ENCODE results near the gene UTP25. TPM values are rescaled to one million over a fixed set of nuclear protein-coding genes. Genes with fewer than 3 reads are reported as not detected.
"Not testable (repeated sequence)": the region's sequence is repeated elsewhere in the genome, so short reads cannot be mapped to it uniquely, and the experiment has no call there.

The UTP25 gene
- total RNA-seq, 1 experiment from 2014 or later: 6.9 TPM

GRCh38 chr1:209889077-209889418 is 61.3 kb downstream of the UTP25 start:
- Histone ChIP-seq H3K27me3 (replicated peaks) (no peaks in the 10 kb centered on the region), H3K36me3 (no peaks in the 10 kb centered on the region), H3K4me1 (replicated peaks) (peaks cover 29% of the 10 kb centered on the region), H3K4me3 (no peak overlapping the region), H3K9me3 (replicated peaks) (no peaks in the 10 kb centered on the region), H3K27ac (no peak overlapping the region)
- peak in 1 of 2 experiments; percentile 27 for DNase-seq (ENCODE audit: low read depth in 1 of 2, low spot score in 2 of 2)

GRCh38 chr1:209890641-209891330 is 63.0 kb downstream of the UTP25 start:
- peak; percentile 0 to 9 for DNase-seq (ENCODE audit: low read depth in 1 of 2, low spot score in 2 of 2)
- Histone ChIP-seq H3K4me3 (no peak overlapping the region), H3K36me3 (no peaks in the 10 kb centered on the region), H3K27ac (no peak overlapping the region), H3K4me1 (replicated peaks) (peaks cover 24% of the 10 kb centered on the region), H3K27me3 (replicated peaks) (no peaks in the 10 kb centered on the region), H3K9me3 (replicated peaks) (no peaks in the 10 kb centered on the region)

GRCh38 chr1:209893751-209894150 is 66.0 kb downstream of the UTP25 start:
- no peaks in the 10 kb centered on the region for H3K36me3 ChIP-seq
- no peaks in the 10 kb centered on the region for H3K27me3 ChIP-seq (replicated peaks)
- H3K4me1 ChIP-seq (replicated peaks): peaks cover 30% of the 10 kb centered on the region
- no peak overlapping the region for H3K4me3 ChIP-seq
- H3K27ac ChIP-seq: no peak overlapping the region
- DNase-seq (ENCODE audit: low read depth in 1 of 2, low spot score in 2 of 2): peak; percentile 1 to 2
- no peaks in the 10 kb centered on the region for H3K9me3 ChIP-seq (replicated peaks)

GRCh38 chr1:209895709-209896108 is 67.9 kb downstream of the UTP25 start:
- DNase-seq (ENCODE audit: low read depth in 1 of 2, low spot score in 2 of 2): peak; percentile 62 to 68
- Histone ChIP-seq H3K4me3 (no peak overlapping the region), H3K27ac (peak overlapping the region; percentile 94), H3K36me3 (no peaks in the 10 kb centered on the region), H3K9me3 (replicated peaks) (no peaks in the 10 kb centered on the region), H3K4me1 (replicated peaks) (peaks cover 36% of the 10 kb centered on the region), H3K27me3 (replicated peaks) (no peaks in the 10 kb centered on the region)

GRCh38 chr1:209896346-209896745 is 68.6 kb downstream of the UTP25 start:
- H3K4me3 ChIP-seq: no peak overlapping the region
- no peaks in the 10 kb centered on the region for H3K9me3 ChIP-seq (replicated peaks)
- DNase-seq (ENCODE audit: low read depth in 1 of 2, low spot score in 2 of 2): no peak
- peak overlapping the region; percentile 94 for H3K27ac ChIP-seq
- no peaks in the 10 kb centered on the region for H3K27me3 ChIP-seq (replicated peaks)
- no peaks in the 10 kb centered on the region for H3K36me3 ChIP-seq
- peaks cover 41% of the 10 kb centered on the region for H3K4me1 ChIP-seq (replicated peaks)

GRCh38 chr1:209898271-209898670 is 70.5 kb downstream of the UTP25 start:
- not testable (repeated sequence) for H3K36me3 ChIP-seq; DNase-seq (ENCODE audit: low read depth in 1 of 2, low spot score in 2 of 2)
- H3K4me1 ChIP-seq (replicated peaks): peaks cover 41% of the 10 kb centered on the region

GRCh38 chr1:209898851-209899250 is 71.1 kb downstream of the UTP25 start:
- peaks cover 41% of the 10 kb centered on the region for H3K4me1 ChIP-seq (replicated peaks)
- DNase-seq (ENCODE audit: low read depth in 1 of 2, low spot score in 2 of 2); H3K27me3 ChIP-seq (replicated peaks); H3K27ac ChIP-seq; H3K36me3 ChIP-seq; H3K4me3 ChIP-seq; H3K9me3 ChIP-seq (replicated peaks): not testable (repeated sequence)

More at GRCh38 chr1:209898271-209898670, 70.5 kb downstream of the UTP25 start:
- H3K4me3 ChIP-seq; H3K9me3 ChIP-seq (replicated peaks); H3K27me3 ChIP-seq (replicated peaks); H3K27ac ChIP-seq: not testable (repeated sequence)

GRCh38 chr1:209899948-209900347 is 72.2 kb downstream of the UTP25 start:
- Histone ChIP-seq H3K9me3 (replicated peaks) (no peaks in the 10 kb centered on the region), H3K36me3 (no peaks in the 10 kb centered on the region), H3K27me3 (replicated peaks) (no peaks in the 10 kb centered on the region), H3K27ac (no peak overlapping the region), H3K4me3 (no peak overlapping the region), H3K4me1 (replicated peaks) (peaks cover 36% of the 10 kb centered on the region)
- DNase-seq (ENCODE audit: low read depth in 1 of 2, low spot score in 2 of 2): peak in 1 of 2 experiments; percentile 4

GRCh38 chr1:209900734-209901133 is 73.0 kb downstream of the UTP25 start:
- Histone ChIP-seq H3K4me1 (replicated peaks) (peaks cover 29% of the 10 kb centered on the region), H3K27me3 (replicated peaks) (no peaks in the 10 kb centered on the region), H3K9me3 (replicated peaks) (no peaks in the 10 kb centered on the region), H3K36me3 (no peaks in the 10 kb centered on the region), H3K27ac (peak overlapping the region; percentile 30), H3K4me3 (no peak overlapping the region)
- DNase-seq (ENCODE audit: low read depth in 1 of 2, low spot score in 2 of 2): peak; percentile 46 to 68

GRCh38 chr1:209901211-209901610 is 73.4 kb downstream of the UTP25 start:
- peaks cover 24% of the 10 kb centered on the region for H3K4me1 ChIP-seq (replicated peaks)
- no peak overlapping the region for H3K4me3 ChIP-seq
- peak overlapping the region; percentile 30 for H3K27ac ChIP-seq

GRCh38 chr1:209904774-209905173 is 77.0 kb downstream of the UTP25 start:
- H3K27me3 ChIP-seq (replicated peaks); H3K9me3 ChIP-seq (replicated peaks); H3K4me3 ChIP-seq; DNase-seq (ENCODE audit: low read depth in 1 of 2, low spot score in 2 of 2); H3K27ac ChIP-seq; H3K36me3 ChIP-seq: not testable (repeated sequence)
- peaks cover 14% of the 10 kb centered on the region for H3K4me1 ChIP-seq (replicated peaks)

More at GRCh38 chr1:209901211-209901610, 73.4 kb downstream of the UTP25 start:
- H3K36me3 ChIP-seq: no peaks in the 10 kb centered on the region
- H3K9me3 ChIP-seq (replicated peaks): no peaks in the 10 kb centered on the region
- H3K27me3 ChIP-seq (replicated peaks): no peaks in the 10 kb centered on the region
- no peak for DNase-seq (ENCODE audit: low read depth in 1 of 2, low spot score in 2 of 2)

Other genes with a start within 250 kb of the UTP25 start
- 0.11 TPM in 1 of 2 replicates, not detected in the other for gene CAMK1G, start 244.3 kb upstream of the UTP25 start, total RNA-seq (2014; rRNA removed; shearing (Covaris generic))
- 2.1 and 4.1 TPM in 2 replicates for gene LAMB3, start 175.5 kb upstream of the UTP25 start, total RNA-seq (2014; rRNA removed; shearing (Covaris generic))
- not detected in 2 replicates for gene G0S2, start 152.6 kb upstream of the UTP25 start, total RNA-seq (2014; rRNA removed; shearing (Covaris generic))
- gene HSD11B1, start 123.1 kb upstream of the UTP25 start, total RNA-seq (2014; rRNA removed; shearing (Covaris generic)): 0.13 TPM in 1 of 2 replicates, not detected in the other
- not detected in 2 replicates for gene TRAF3IP3, start 71.9 kb upstream of the UTP25 start, total RNA-seq (2014; rRNA removed; shearing (Covaris generic))
- 3.5 and 4.1 TPM in 2 replicates for gene C1orf74, start 43.4 kb upstream of the UTP25 start, total RNA-seq (2014; rRNA removed; shearing (Covaris generic))
- gene IRF6, start 21.8 kb upstream of the UTP25 start, total RNA-seq (2014; rRNA removed; shearing (Covaris generic)): not detected in 2 replicates
- gene SYT14, start 110.2 kb downstream of the UTP25 start, total RNA-seq (2014; rRNA removed; shearing (Covaris generic)): 1.00 and 1.3 TPM in 2 replicates

Measured in SJSA1 (cell line).